ENCODE data around the gene KIAA1958.

DNA sequence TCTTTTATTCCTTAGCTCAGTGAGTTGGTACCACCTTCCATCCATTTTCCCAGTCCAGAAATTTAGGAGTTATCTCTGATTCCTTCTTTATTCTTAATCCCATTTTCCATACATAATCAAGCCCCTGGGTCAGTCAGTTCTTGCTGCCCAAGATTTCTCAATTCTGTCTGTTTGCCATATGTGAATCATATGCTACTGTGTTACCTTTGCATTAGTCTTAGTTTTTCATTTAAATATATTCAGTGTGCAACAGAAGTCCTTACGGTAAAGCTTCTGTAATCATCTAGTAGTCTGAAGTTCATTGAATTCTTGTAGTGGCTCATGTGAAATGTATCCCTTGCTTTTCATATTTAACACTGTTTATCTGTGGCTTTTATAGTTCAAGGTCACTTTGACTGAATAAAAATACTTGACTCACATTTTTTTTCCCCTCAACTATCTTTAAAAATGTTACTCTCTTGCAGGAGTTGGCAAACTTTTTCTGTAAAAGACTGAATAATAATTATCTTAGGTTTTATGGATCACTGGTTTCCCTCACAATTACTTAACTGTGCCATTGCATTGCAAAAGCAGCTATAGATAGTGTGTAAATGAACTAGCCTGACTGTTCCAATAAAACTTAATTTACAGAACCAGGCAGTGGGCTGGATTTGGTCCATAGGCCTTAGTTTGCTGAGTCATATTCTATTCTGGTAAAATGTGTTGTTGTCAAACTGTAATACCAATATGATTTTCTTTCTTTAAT lies 6.9 kb downstream of the KIAA1958 start:
- no peak for TF ChIP-seq POLR2A (IDR thresholded peaks at IDR 0.05)
- TF ChIP-seq, protein P1, sequence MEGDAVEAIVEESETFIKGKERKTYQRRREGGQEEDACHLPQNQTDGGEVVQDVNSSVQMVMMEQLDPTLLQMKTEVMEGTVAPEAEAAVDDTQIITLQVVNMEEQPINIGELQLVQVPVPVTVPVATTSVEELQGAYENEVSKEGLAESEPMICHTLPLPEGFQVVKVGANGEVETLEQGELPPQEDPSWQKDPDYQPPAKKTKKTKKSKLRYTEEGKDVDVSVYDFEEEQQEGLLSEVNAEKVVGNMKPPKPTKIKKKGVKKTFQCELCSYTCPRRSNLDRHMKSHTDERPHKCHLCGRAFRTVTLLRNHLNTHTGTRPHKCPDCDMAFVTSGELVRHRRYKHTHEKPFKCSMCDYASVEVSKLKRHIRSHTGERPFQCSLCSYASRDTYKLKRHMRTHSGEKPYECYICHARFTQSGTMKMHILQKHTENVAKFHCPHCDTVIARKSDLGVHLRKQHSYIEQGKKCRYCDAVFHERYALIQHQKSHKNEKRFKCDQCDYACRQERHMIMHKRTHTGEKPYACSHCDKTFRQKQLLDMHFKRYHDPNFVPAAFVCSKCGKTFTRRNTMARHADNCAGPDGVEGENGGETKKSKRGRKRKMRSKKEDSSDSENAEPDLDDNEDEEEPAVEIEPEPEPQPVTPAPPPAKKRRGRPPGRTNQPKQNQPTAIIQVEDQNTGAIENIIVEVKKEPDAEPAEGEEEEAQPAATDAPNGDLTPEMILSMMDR (IDR thresholded peaks at IDR 0.05), result no peak
